HG02884 (cell line): ENCODE data around the gene HOXA7.

ENCODE experiments used
- ATAC-seq: cut with Tn5 transposase; IDR thresholded peaks from one replicate; pipeline ENCODE4 v1.9.1; 2021; ENCODE audit warnings: mild to moderate bottlenecking, moderate library complexity; ENCODE audit not compliant: unreplicated experiment

HOXA7 gene

GRCh38 chr7:27109466-27110185, 46.8 kb downstream of the HOXA7 start:
- ATAC-seq, result no peak

- ATAC-seq, result no peak
These were observed 47.9 kb downstream of the HOXA7 start for GRCh38 chr7:27108390-27109127.

GRCh38 chr7:27107391-27108381, 48.8 kb downstream of the HOXA7 start:
- no peak for ATAC-seq

DNA sequence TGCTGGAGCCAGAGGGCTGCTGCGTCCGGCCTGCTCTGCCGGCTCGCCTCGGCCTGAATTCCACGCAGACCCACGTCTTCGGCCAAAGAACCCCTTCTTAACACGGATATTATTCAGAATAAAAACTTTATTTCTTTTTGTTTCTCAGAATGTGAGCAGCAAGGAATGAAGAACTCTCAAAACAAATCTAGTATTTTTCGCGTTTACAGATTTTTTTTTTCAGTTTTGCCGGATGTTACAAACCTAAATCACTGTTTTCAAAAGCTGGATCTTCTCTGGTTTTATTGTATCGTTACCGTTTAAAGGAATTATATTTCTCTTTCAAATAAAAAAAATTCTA, 49.6 kb downstream of the HOXA7 start:
- ATAC-seq, result no peak

- ATAC-seq, result no peak
These were observed 50.1 kb downstream of the HOXA7 start for GRCh38 chr7:27106181-27106900.

DNA sequence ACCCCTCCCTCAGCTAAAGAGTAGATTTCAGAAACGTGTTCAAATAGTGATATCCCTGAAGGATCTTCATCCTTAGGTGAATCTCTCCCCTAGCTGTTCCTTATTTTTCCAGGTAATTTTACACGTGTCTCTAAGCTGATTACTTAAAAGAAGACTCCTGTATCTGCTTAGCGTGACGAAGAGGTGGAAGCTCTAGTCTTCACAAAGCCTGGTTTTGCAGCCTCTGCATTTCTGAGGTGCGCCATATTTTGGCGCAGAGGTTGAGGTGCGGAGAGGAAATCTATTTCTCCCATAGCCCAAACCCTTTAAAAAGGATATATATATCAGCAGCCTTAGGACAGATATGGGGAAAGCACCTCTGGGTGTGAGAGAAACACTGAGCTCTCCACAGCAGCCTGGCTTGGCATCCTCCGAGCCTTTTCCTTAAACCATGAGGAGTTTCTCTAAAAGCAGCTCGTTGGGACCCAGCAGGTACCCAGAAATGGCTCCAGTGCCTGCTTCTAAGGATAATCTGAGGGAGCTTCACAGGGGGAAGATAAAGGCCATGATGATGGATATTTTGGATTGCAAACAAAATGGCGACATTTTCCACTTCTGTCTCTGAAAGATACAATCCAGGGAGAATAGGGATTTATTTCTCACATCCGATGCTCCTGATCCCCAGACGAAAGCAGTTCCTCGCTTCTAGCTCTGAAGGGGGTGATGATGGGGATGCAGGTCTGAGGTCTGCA, 51.0 kb downstream of the HOXA7 start:
- no peak for ATAC-seq

DNA sequence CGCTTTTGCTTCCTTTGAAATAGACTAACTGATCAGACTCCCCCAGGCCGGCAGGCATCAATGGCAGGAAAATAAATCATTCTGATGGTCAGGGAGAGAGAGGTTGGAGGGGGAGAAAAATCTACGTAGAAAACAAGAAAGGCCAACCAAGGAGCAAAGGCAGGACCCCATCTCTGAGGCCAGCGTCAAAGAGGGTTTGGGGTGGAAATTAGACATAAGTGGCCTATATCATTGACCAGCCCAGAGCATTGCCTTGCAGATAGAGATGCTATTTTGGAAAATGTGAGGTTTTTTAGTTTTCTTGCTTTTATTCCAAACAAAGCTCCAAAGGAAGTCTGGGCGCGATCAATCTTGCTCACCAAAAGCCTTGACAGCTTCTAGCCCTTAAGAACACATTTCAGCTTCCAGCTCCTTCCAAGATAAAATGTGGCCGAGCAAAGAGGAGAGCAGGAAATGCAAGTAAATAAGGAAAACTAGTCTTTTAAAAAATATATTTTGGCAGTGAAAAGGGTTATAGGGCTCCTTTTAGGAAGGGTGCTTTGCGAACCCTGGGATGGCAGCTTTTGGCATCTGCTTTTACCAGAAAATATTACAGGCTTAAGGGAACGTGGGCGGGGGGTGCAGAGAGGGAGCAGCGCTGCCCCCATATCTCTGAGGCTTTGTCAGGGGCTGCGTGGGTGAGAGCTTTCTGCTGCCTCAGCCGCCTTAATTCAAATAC, 52.0 kb downstream of the HOXA7 start:
- ATAC-seq, result no peak
